GM18498 (cell line): ENCODE data around the gene PRPF18.

Experiments
- ATAC-seq: cut with Tn5 transposase; IDR thresholded peaks from one replicate; pipeline ENCODE4 v1.9.1; 2021; ENCODE audit warnings: mild to moderate bottlenecking, moderate library complexity; ENCODE audit not compliant: unreplicated experiment

Gene PRPF18

DNA sequence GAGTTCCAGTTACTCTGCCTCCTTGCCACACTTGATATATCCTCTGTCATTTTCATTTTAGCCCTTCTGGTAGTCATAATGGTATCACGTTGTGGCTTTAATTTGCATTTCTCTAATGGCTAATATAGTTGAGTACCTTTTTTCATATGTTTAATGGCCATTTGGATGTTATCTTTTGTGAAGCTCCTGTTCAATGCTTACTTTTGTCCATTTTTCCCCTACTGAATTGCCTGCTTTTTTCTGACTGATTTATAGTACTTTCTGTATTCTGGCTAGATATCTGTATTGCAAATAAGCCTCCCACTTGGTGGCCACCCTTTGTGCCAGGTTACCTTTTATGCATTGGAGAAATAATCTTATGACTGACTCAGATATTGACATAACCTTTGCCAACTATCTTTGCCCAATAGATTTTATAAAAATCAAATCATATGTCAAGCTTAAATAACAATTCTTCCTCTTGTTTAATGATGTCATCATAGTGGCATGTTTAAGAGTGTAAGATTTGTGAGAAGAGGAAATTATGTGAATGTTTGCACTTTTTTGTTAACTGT is 50.6 kb downstream of the PRPF18 start:
- no peak for ATAC-seq

GRCh38 chr10:13637894-13638293 is 51.1 kb downstream of the PRPF18 start:
- no peak for ATAC-seq

GRCh38 chr10:13642293-13642692 is 55.5 kb downstream of the PRPF18 start:
- no peak for ATAC-seq

DNA sequence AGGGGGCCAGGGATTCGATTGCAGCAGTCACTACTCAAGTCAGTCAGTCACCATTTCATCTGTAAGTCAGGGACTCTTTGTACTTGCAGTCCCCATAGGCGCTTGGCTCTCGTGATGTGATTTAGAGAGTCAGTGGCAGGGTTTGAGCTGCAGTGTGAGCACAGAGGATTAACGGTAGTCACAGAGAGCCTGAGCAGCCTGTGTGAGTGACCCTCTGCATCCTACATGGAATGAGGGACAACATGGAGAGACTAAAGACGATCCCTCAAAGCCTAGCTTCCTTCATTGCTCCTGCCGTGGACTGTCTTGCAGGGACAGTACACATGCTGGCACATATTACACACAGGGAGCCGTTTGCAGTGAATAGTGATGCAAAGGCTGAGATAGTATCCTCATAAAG is 56.3 kb downstream of the PRPF18 start:
- no peak for ATAC-seq

- no peak for ATAC-seq
These were observed 58.1 kb downstream of the PRPF18 start for GRCh38 chr10:13644866-13645265.

DNA sequence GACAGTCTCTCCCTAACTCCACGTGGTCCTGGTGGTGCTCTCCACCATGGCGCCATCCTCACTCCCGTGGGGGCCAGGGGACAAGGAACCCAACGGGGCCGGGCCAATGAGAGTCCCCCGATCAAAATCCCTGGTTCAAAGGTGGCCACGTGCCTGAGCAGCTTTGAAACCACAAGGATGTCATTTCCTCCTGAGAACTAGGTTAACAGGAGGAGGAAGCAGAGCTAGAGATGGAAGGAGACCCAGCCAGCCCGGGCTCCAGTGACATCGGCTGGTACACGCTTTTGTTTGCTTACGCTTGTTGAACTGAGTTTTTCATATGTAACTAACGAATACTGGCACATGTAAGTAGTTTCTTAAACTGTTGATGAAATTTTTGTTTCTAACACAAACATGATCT is 61.7 kb downstream of the PRPF18 start:
- ATAC-seq: no peak

DNA sequence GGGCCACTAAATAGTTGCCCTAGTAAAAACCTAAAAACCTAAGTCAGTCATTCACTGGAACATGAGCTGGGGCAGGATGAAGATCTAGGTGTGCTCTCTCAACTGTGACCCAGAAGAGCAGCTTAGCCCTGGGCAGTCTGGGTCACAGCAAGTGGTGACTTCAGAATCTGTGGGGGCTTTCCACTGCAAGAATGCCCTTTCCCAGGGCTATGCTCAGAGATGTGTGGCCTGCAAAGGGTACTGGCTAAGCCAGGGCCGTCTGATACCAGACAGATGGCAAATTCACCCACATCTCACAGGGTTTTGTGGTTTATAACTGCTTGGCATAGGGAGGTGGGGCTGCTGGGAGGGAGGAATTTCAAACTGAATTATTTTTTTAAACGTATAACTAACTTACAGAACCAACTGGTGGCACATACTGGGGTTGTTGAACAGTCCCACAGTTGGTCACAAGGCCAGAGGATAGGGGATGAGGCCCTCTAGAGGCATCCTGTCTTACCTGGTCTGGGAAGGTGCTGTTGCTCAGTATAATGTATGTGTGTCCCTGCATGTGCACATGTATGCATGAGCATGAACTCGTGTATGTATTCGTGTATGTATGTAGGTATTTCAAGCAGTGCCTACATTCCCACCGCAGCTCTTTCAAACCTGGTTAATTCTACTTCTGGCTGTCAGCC is 63.2 kb downstream of the PRPF18 start:
- no peak for ATAC-seq

DNA sequence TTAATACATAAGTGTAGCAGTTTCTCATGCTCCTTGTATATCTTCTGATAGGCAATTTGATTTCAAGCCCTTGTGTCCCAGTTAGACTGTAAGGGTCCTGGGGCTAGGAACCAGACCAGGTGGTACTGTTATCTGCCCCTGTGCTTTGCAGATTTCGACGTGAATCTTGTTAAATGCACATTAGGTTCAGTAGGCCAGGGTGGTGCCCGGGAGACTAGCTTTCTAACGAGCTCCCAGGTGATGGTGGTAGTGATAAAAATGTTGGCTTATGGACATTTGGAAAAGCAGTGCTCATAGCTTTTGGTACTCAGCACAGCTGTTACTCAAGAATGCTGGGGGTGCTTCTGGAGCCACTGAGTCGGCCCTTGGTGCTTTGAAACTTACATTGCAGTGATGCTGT is 64.2 kb downstream of the PRPF18 start:
- no peak for ATAC-seq

GRCh38 chr10:13651969-13652720 is 65.4 kb downstream of the PRPF18 start:
- ATAC-seq: no peak

- no peak for ATAC-seq
These were observed 66.1 kb downstream of the PRPF18 start for GRCh38 chr10:13652860-13653259.

DNA sequence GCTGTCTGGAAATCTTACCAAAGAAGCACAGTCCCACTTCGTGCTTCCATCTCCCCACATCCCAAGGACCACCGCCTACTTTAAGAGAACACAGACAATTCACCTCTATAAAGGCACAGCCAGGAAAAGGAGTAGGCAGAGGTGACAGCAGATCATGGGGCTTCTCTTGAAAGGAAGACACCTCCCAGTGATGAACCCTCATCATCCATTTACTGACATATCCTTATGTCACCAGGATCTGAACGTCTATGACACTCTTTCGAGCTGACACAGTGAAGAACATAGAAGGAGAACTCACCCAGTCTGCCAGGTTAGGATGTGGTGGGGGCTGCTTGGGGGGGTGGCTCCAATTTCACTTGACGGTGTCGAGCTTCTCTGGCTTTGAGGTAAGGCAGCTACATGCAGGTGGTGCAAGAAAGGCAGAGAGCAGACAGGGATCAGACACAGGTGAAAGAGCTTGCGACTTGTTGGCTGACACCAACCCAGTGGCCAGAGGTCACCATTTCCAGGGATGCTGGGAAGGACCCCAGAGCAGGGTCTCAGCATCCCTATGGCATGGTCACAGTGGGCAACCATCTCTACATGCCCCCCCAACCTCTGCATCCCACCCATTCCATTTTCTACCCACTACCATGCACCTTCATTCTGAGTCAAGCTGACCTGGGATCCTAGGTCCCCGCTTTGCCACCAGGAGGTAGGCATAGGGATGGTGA is 67.5 kb downstream of the PRPF18 start:
- ATAC-seq: no peak

DNA sequence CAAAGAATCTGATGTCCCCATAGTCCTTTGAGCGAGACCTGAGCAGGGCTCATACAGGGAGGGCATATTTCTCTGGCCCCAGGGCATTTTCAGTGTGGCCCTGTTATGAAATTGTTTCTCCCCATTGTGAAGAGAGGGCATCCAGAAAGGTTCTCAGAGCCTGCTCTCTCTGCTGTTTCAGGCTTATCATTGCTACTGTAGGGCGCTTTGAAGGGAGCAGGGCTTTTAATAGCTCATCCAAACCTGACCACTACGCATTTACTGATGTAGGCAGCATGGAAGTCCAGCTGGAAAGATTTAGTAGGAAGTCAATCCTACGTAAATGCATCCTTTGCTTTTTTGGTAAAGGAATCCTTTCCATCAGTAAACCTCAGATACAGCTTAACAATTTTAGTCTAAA is 68.1 kb downstream of the PRPF18 start:
- no peak for ATAC-seq

- ATAC-seq: no peak
These were observed 69.8 kb downstream of the PRPF18 start for GRCh38 chr10:13656337-13657100.

DNA sequence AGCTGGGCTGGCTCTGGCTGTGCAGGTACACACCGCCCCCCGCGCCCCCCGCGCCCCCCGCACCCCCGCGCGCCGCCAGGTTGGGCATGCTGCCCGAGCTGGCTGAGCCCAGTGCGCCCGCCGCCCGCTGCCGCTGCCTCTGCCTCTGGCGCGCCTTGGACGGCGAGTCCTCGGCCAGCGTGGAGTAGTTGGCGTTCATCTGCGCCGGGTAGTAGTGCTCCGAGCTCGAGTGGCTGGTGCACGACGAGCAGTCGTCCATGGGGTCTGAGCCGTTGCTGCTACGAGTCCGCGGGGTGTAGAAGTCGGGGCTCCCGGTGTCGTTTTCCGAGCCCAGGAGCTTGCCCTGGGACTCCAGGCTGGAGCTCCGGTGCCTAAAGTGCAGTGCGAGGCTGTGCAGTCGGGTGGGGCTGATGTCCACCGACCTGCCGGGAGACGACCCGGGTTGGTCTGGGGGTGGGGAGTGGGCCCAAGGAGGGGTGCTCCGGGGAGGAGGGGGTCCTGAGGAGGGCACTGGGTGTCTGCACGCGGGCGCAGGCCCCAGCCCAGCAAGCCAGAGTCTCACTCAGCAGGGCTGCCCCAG is 70.4 kb downstream of the PRPF18 start:
- no peak for ATAC-seq

DNA sequence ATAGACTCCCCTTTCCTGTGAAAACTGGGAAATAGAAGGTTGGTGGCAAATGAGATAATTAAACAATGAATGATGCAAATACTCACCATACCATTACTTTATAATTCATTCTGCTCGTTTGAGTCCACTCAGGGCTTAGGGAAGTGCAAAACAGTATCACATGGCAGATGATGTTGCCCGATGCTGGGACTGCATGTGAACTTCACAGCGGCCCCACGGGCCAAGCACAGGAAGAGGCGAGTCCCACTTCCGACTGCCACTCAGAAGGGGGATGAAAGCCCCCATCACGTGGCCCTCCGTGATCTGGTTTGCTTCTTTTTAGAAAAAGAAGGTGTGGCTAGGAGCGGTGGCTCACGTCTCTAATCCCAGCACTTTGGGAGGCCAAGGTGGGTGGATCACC is 71.5 kb downstream of the PRPF18 start:
- ATAC-seq: no peak

- no peak for ATAC-seq
These were observed 72.3 kb downstream of the PRPF18 start for GRCh38 chr10:13658871-13659685.

- ATAC-seq: no peak
These were observed 73.3 kb downstream of the PRPF18 start for GRCh38 chr10:13659887-13660550.

- ATAC-seq: no peak
These were observed 73.8 kb downstream of the PRPF18 start for GRCh38 chr10:13660551-13660920.

- ATAC-seq: no peak
These were observed 74.5 kb downstream of the PRPF18 start for GRCh38 chr10:13661256-13661655.
